GM12878 (cell line): ENCODE results near the gene FXYD7. TPM values are rescaled to one million over a fixed set of nuclear protein-coding genes. Genes with fewer than 3 reads are reported as not detected.

Experiments
- EED ChIP-seq: sonication (generic); IDR thresholded peaks from 2 replicates; pipeline ENCODE4 v1.6.1; 2016; ENCODE audit warnings: antibody characterized with exemption, low read depth
- JUNB ChIP-seq: IDR thresholded peaks from 2 replicates; pipeline ENCODE4 v1.6.1; 2016; ENCODE audit warnings: antibody characterized with exemption, mild to moderate bottlenecking
- PAX5 ChIP-seq: IDR thresholded peaks from 2 replicates; pipeline ENCODE4 v1.6.1; 2011; ENCODE audit warnings: low read depth, low read length, borderline replicate concordance
- RAD21 ChIP-seq: IDR thresholded peaks from 2 replicates; pipeline ENCODE4 v1.6.1; 2011; ENCODE audit warnings: mild to moderate bottlenecking, low read depth, low read length, moderate library complexity; ENCODE audit not compliant: insufficient read depth
- RCOR1 ChIP-seq: conservative IDR thresholded peaks from 2 replicates; pipeline ENCODE4 v1.6.1; 2012; ENCODE audit warnings: low read depth, low read length, improper control_type of control experiment
- SREBF1 ChIP-seq: IDR thresholded peaks from 2 replicates; pipeline ENCODE4 v1.6.1; 2012; ENCODE audit warnings: mild to moderate bottlenecking, low read length
- YBX1 ChIP-seq: fragments of 450-650 bp; IDR thresholded peaks from 2 replicates; pipeline ENCODE4 v1.6.1; 2016; ENCODE audit warnings: antibody characterized with exemption
- ZBED1 ChIP-seq: IDR thresholded peaks from 2 replicates; pipeline ENCODE4 v1.6.1; 2016; ENCODE audit warnings: borderline replicate concordance
- polyA plus RNA-seq, 11 experiments: library from polyadenylated mRNA; depleted of rRNA in 4 of 11; unstranded in 6 of 11; stranded (reverse) in 5 of 11; fragments of >200 nt; fragmentation: Nextera tagmentation in 4 of 11; fragmentation: Illumina TruSeq in 1 of 11; extraction: Ambion mirVana in 4 of 11; extraction: Trizol in 1 of 11; gene quantifications; 1 replicate in 1 of 11; 2 replicates in 10 of 11; pipeline versions ENCODE4 v1.2.1 to v1.2.3, GENCODE V29; 2011 to 2016; ENCODE audit warnings: inconsistent platforms in 2 of 11, missing spikeins in 2 of 11, low read depth in 1 of 11
- total RNA-seq, 4 experiments: library from RNA; depleted of rRNA in 3 of 4; stranded (reverse); fragments of >200 nt in 3 of 4; fragmentation: Illumina TruSeq in 1 of 4; extraction: Trizol in 1 of 4; gene quantifications; 2 replicates each; pipeline versions ENCODE4 v1.2.1 to v1.2.3, GENCODE V29; 2013 to 2021
- TF ChIP-seq, protein P1 (sequence below): fragments of 450-650 bp; IDR thresholded peaks from 2 replicates; pipeline ENCODE4 v1.6.1; 2017; ENCODE audit warnings: mild to moderate bottlenecking, moderate library complexity

The FXYD7 gene
- total and polyA plus RNA-seq, 10 of the 15 experiments (the other 5 are each of a cell fraction or from before 2014, with no cell fraction given), result 0.07 to 0.28 (median 0.12) TPM; not detected in 7

DNA sequence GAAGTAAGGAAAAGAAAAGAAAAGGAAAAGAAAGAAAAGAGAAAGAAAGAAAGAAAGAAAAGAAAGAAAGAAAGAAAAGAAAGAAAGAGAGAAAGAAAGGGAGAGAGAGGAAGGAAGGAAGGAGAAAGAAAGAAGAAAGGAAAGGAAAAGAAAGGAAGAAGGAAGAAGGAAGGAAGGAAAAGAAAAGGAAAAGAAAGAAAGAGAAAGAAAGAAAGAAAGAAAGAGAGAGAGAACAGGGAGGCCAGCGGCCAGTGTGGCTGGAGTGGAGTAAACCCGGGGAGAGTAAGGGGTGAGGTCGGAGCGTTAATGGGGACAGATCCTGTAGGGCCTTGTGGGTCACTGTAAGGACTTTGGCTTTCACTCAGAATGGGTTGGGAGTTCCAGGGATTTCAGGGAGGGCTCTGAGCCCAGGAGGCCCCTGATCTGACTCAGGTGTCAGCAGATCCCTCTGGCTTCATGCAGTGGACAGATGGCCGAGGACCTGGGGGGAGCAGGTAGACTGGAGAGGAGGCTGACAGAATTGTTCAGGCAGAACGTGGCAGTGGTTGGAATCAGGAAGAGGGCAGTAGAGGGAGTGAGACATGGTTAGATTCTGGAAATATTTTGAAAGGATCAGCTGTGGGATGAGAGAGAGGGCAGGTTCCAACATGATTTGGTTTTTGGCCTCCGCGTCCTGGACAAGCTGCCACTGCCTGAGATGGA lies 47.2 kb upstream of the FXYD7 start (continued):
- TF ChIP-seq, protein P1, sequence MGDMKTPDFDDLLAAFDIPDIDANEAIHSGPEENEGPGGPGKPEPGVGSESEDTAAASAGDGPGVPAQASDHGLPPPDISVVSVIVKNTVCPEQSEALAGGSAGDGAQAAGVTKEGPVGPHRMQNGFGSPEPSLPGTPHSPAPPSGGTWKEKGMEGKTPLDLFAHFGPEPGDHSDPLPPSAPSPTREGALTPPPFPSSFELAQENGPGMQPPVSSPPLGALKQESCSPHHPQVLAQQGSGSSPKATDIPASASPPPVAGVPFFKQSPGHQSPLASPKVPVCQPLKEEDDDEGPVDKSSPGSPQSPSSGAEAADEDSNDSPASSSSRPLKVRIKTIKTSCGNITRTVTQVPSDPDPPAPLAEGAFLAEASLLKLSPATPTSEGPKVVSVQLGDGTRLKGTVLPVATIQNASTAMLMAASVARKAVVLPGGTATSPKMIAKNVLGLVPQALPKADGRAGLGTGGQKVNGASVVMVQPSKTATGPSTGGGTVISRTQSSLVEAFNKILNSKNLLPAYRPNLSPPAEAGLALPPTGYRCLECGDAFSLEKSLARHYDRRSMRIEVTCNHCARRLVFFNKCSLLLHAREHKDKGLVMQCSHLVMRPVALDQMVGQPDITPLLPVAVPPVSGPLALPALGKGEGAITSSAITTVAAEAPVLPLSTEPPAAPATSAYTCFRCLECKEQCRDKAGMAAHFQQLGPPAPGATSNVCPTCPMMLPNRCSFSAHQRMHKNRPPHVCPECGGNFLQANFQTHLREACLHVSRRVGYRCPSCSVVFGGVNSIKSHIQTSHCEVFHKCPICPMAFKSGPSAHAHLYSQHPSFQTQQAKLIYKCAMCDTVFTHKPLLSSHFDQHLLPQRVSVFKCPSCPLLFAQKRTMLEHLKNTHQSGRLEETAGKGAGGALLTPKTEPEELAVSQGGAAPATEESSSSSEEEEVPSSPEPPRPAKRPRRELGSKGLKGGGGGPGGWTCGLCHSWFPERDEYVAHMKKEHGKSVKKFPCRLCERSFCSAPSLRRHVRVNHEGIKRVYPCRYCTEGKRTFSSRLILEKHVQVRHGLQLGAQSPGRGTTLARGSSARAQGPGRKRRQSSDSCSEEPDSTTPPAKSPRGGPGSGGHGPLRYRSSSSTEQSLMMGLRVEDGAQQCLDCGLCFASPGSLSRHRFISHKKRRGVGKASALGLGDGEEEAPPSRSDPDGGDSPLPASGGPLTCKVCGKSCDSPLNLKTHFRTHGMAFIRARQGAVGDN, result no peak
- no peak for TF ChIP-seq SREBF1
- TF ChIP-seq JUNB, result no peak
- TF ChIP-seq RCOR1, result no peak
- no peak for TF ChIP-seq YBX1
- no peak for TF ChIP-seq ZBED1
- no peak for TF ChIP-seq PAX5
- no peak for TF ChIP-seq RAD21
- no peak for TF ChIP-seq EED
